GM12878 (cell line): Measurements from ENCODE around the gene ANP32B. TPM values are rescaled to one million over a fixed set of nuclear protein-coding genes. Genes with fewer than 3 reads are reported as not detected.

Source experiments
- ATAC-seq: fragments of 200-7000 bp; cut with Tn5 transposase; 3 replicates; pipeline ENCODE4 v1.9.1; 2020; ENCODE audit warnings: mild to moderate bottlenecking, moderate library complexity
- BruUV-seq: library from RNA; stranded (reverse); fragments of 400-500 nt; replicated peaks from 2 replicates; lab custom pipeline; 2021; lab: Mats Ljungman, UMichigan
- CTCF ChIA-PET: fragments of 300-600 bp; sonication (Branson Sonifier 250); formaldehyde crosslinking; extraction: SDS; loops from one replicate; lab custom pipeline; 2021; ENCODE audit warnings: inconsistent platforms; lab: Yijun Ruan, JAX
- POLR2A ChIA-PET: fragments of 350-600 bp; formaldehyde crosslinking; extraction: SDS; loops from one replicate; lab custom pipeline; 2021; ENCODE audit warnings: inconsistent platforms; lab: Charles Lee
- RAD21 ChIA-PET: fragments of 300-600 bp; sonication (Branson Sonifier 250); formaldehyde crosslinking; loops from one replicate; lab custom pipeline; 2023; ENCODE audit warnings: antibody characterized with exemption; ENCODE audit not compliant: unreplicated experiment; lab: Charles Lee
- SMC1A ChIA-PET: fragments of 300-600 bp; sonication (Branson Sonifier 250); formaldehyde crosslinking; loops from one replicate; lab custom pipeline; 2023; ENCODE audit not compliant: unreplicated experiment, uncharacterized antibody; lab: Charles Lee
- DNase-seq: peaks from one replicate; pipeline ENCODE4 v3.0.0-alpha.2; 2011; ENCODE audit warnings: low read depth, low spot score
- FAIRE-seq: peaks from 3 replicates; lab custom pipeline; 2011; peaks lifted over from hg19 to GRCh38; lab: Jason Lieb, UNC
- H2AFZ ChIP-seq: 2 replicates; pipeline ENCODE4 v1.6.0; 2011; ENCODE audit warnings: low read depth, low read length, control low read depth; ENCODE audit not compliant: control insufficient read depth
- H3K27ac ChIP-seq: 2 replicates; pipeline ENCODE4 v1.5.1; 2011; ENCODE audit warnings: control low read depth; ENCODE audit not compliant: control insufficient read depth, insufficient read depth
- H3K27me3 ChIP-seq, 2 experiments: replicated peaks in 1 of 2; 2 replicates each; pipeline versions ENCODE4 v1.6.0 to v1.6.1; 2011; ENCODE audit warnings: low read length in 1 of 2; ENCODE audit not compliant: control insufficient read depth in 2 of 2, insufficient read depth in 2 of 2
- H3K36me3 ChIP-seq, 2 experiments: 2 replicates each; pipeline ENCODE4 v1.5.1; 2011; ENCODE audit warnings: low read length in 1 of 2; ENCODE audit not compliant: control insufficient read depth in 2 of 2, insufficient read depth in 2 of 2
- H3K4me1 ChIP-seq: 2 replicates; pipeline ENCODE4 v1.6.1; 2011; ENCODE audit warnings: mild to moderate bottlenecking, low read length, moderate library complexity, mixed read lengths; ENCODE audit not compliant: control insufficient read depth, insufficient read depth
- H3K4me2 ChIP-seq: 2 replicates; pipeline ENCODE4 v1.6.0; 2011; ENCODE audit warnings: control low read depth; ENCODE audit not compliant: control insufficient read depth, insufficient read depth
- H3K4me3 ChIP-seq: fragments of 200-600 bp; sonication (generic); 2 replicates; pipeline ENCODE4 v1.5.1; 2016
- H3K79me2 ChIP-seq: 2 replicates; pipeline ENCODE4 v1.6.0; 2011; ENCODE audit warnings: low read length; ENCODE audit not compliant: control insufficient read depth, insufficient read depth
- H3K9ac ChIP-seq: 2 replicates; pipeline ENCODE4 v1.8.0; 2011; ENCODE audit warnings: low read length, control low read depth, mixed read lengths; ENCODE audit not compliant: control insufficient read depth, insufficient read depth
- H3K9me3 ChIP-seq: replicated peaks from 3 replicates; pipeline ENCODE4 v1.5.1; 2011; ENCODE audit warnings: mild to moderate bottlenecking, low read length; ENCODE audit not compliant: control insufficient read depth, insufficient read depth
- H4K20me1 ChIP-seq: 2 replicates; pipeline ENCODE4 v1.6.0; 2011; ENCODE audit not compliant: control insufficient read depth, insufficient read depth
- ATF3 ChIP-seq: IDR thresholded peaks from 2 replicates; pipeline ENCODE4 v1.6.1; 2011; ENCODE audit warnings: low read depth, mild to moderate bottlenecking, low read length, moderate library complexity, borderline replicate concordance; ENCODE audit errors: extremely low read depth
- BHLHE40 ChIP-seq, 2 experiments: fragments of 450-650 bp in 1 of 2; IDR thresholded peaks; 2 replicates each; pipeline ENCODE4 v1.6.1; 2011 to 2017; ENCODE audit warnings: low read depth in 2 of 2, borderline replicate concordance in 1 of 2, improper control_type of control experiment in 1 of 2, low read length in 1 of 2, mild to moderate bottlenecking in 1 of 2
- CEBPZ ChIP-seq: fragments of 150-350 bp; IDR thresholded peaks from 2 replicates; pipeline ENCODE4 v1.6.1; 2016; ENCODE audit warnings: low read depth, low read length
- HSF1 ChIP-seq: fragments of 150-350 bp; IDR thresholded peaks from 2 replicates; pipeline ENCODE4 v1.6.1; 2014; ENCODE audit warnings: mild to moderate bottlenecking, low read depth, low read length
- KDM1A ChIP-seq: fragments of 200-600 bp; sonication (generic); IDR thresholded peaks from 2 replicates; pipeline ENCODE4 v1.6.1; 2016; ENCODE audit warnings: borderline replicate concordance
- MYB ChIP-seq: fragments of 150-350 bp; IDR thresholded peaks from 2 replicates; pipeline ENCODE4 v1.6.1; 2014; ENCODE audit warnings: mild to moderate bottlenecking, low read depth, low read length, borderline replicate concordance
- MYC ChIP-seq: IDR thresholded peaks from 2 replicates; pipeline ENCODE4 v1.6.1; 2011; ENCODE audit warnings: mild to moderate bottlenecking, low read length, moderate library complexity, inconsistent platforms; ENCODE audit not compliant: insufficient read depth, insufficient replicate concordance, insufficient read length, severe bottlenecking
- NFXL1 ChIP-seq: fragments of 450-650 bp; IDR thresholded peaks from 2 replicates; pipeline ENCODE4 v1.6.1; 2017; ENCODE audit warnings: antibody characterized with exemption, mild to moderate bottlenecking, borderline replicate concordance
- RB1 ChIP-seq: fragments of 450-650 bp; formaldehyde crosslinking; IDR thresholded peaks from 2 replicates; pipeline ENCODE4 v1.6.1; 2017; ENCODE audit warnings: mild to moderate bottlenecking, borderline replicate concordance
- ZBTB33 ChIP-seq: fragments of 450-650 bp; IDR thresholded peaks from 2 replicates; pipeline ENCODE4 v1.6.1; 2017; ENCODE audit warnings: mild to moderate bottlenecking
- WGBS: methylation state at CpG from one replicate; pipeline ENCODE4 v1.1.6; 2016; ENCODE audit warnings: low lambda C conversion rate; ENCODE audit not compliant: insufficient replicate concordance, insufficient coverage; ENCODE audit errors: missing lambda C conversion rate; 5-methylcytosine and 5-hydroxymethylcytosine counted together
- in situ Hi-C: fragments of 300-500 bp; cut with MboI; formaldehyde crosslinking; loops from 9 replicates; pipeline ENCODE4 v1.14.3; 2018; ENCODE audit warnings: mixed read lengths
- intact Hi-C: fragments of 100-400 bp; cut with micrococcal nuclease; formaldehyde crosslinking; loops from one replicate; pipeline ENCODE4 v1.14.2; 2022; ENCODE audit not compliant: unreplicated experiment
- polyA plus RNA-seq, 11 experiments: library from polyadenylated mRNA; depleted of rRNA in 4 of 11; unstranded in 6 of 11; stranded (reverse) in 5 of 11; fragments of >200 nt; fragmentation: Nextera tagmentation in 4 of 11; fragmentation: Illumina TruSeq in 1 of 11; extraction: Ambion mirVana in 4 of 11; extraction: Trizol in 1 of 11; gene quantifications; 1 replicate in 1 of 11; 2 replicates in 10 of 11; pipeline versions ENCODE4 v1.2.1 to v1.2.3, GENCODE V29; 2011 to 2016; ENCODE audit warnings: inconsistent platforms in 2 of 11, missing spikeins in 2 of 11, low read depth in 1 of 11
- total RNA-seq, 4 experiments: library from RNA; depleted of rRNA in 3 of 4; stranded (reverse); fragments of >200 nt in 3 of 4; fragmentation: Illumina TruSeq in 1 of 4; extraction: Trizol in 1 of 4; gene quantifications; 2 replicates each; pipeline versions ENCODE4 v1.2.1 to v1.2.3, GENCODE V29; 2013 to 2021
- TF ChIP-seq, protein P1 (sequence below): IDR thresholded peaks from 2 replicates; pipeline ENCODE4 v1.6.1; 2012; ENCODE audit warnings: low read depth, low read length, improper control_type of control experiment

ANP32B gene
- total and polyA plus RNA-seq, 10 of the 15 experiments (the other 5 are each of a cell fraction or from before 2014, with no cell fraction given) = 24.5 to 419 (median 171) TPM

GRCh38 chr9:98045234-98046179 is 62.4 kb downstream of the ANP32B start:
- ChIA-PET POLR2A (interaction anchor here (0.6 to 2.3 kb wide), 9 partner anchors 8 to 211 kb away, joined by 3 to 16 read pairs (median 4); partner anchors contain the start of gene NANS), CTCF (interaction anchor here (0.9 to 4.5 kb wide), 9 partner anchors 8 to 123 kb away, joined by 3 to 29 read pairs (median 5); partner anchors contain the start of genes NANS and TRMO), RAD21 (interaction anchor here (0.8 to 1.3 kb wide), 4 partner anchors 11 to 218 kb away, joined by 3 to 9 read pairs (median 3); partner anchors contain the start of gene NANS), SMC1A (interaction anchor here (0.8 to 1.8 kb wide), 11 partner anchors 8 to 211 kb away, joined by 3 to 11 read pairs (median 5); partner anchors contain the start of genes ANP32B, NANS and TRIM14)
- Histone ChIP-seq H4K20me1 (no peaks in the 10 kb centered on the region), H3K4me1 (peaks cover 11% of the 10 kb centered on the region; the same call in 1 of the 2 replicates), H3K27ac (peak overlapping the region; percentile 88), H3K36me3 (no peaks in the 10 kb centered on the region), H3K9ac (peak overlapping the region; percentile 77), H3K4me3 (peak overlapping the region; percentile 58), H3K79me2 (peaks cover 48% of the 10 kb centered on the region), H2AFZ (peak overlapping the region; percentile 76), H3K4me2 (peak overlapping the region; percentile 68), H3K9me3 (peaks cover 5% of the 10 kb centered on the region; the same call in 2 of the 3 replicates), H3K27me3 (no peaks in the 10 kb centered on the region)
- ATAC-seq = peak; percentile 93
- in situ Hi-C loops = no loop called here
- intact Hi-C loops = no loop called here
- WGBS = 0% methylated on average over 6 of the region's 6 CpGs
- peak; percentile 57 for FAIRE-seq
- BruUV-seq = TSS peak; percentile 94
- peak; percentile 84 for DNase-seq
- TF ChIP-seq ATF3 (no peak), NFXL1 (no peak), BHLHE40 (IDR thresholded peaks at IDR 0.05; ENCODE audit: borderline replicate concordance in 1 of 2, low read depth in 2 of 2, low read length in 1 of 2) (no peak), HSF1 (no peak), RB1 (no peak), CEBPZ (no peak), ZBTB33 (no peak), MYC (no peak), KDM1A (no peak), MYB (no peak)
- TF ChIP-seq, protein P1, sequence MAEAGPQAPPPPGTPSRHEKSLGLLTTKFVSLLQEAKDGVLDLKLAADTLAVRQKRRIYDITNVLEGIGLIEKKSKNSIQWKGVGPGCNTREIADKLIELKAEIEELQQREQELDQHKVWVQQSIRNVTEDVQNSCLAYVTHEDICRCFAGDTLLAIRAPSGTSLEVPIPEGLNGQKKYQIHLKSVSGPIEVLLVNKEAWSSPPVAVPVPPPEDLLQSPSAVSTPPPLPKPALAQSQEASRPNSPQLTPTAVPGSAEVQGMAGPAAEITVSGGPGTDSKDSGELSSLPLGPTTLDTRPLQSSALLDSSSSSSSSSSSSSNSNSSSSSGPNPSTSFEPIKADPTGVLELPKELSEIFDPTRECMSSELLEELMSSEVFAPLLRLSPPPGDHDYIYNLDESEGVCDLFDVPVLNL = no peak
